NOMO-1 treated with dmso at 0.1 percent for 144 hours (cell line): ENCODE results near the gene TSPAN10.
"Not testable (repeated sequence)": the region's sequence is repeated elsewhere in the genome, so short reads cannot be mapped to it uniquely, and the experiment has no call there.

Experiments
- DNase-seq: peaks from one replicate; lab custom pipeline; 2025; ENCODE audit not compliant: unreplicated experiment; lab: John Stamatoyannopoulos, UW

TSPAN10 gene

GRCh38 chr17:81659038-81659437 is 22.0 kb downstream of the TSPAN10 start:
- DNase-seq, result no peak

- no peak for DNase-seq
These were observed 23.4 kb downstream of the TSPAN10 start for GRCh38 chr17:81660441-81660840.

- DNase-seq, result no peak
These were observed 25.0 kb downstream of the TSPAN10 start for GRCh38 chr17:81662002-81662401.

- DNase-seq, result no peak
These were observed 27.1 kb downstream of the TSPAN10 start for GRCh38 chr17:81664051-81664470.

GRCh38 chr17:81665205-81666091 is 28.5 kb downstream of the TSPAN10 start:
- DNase-seq, result no peak

- no peak for DNase-seq
These were observed 29.0 kb downstream of the TSPAN10 start for GRCh38 chr17:81666092-81666341.

GRCh38 chr17:81666342-81667191 is 29.6 kb downstream of the TSPAN10 start, which contains the start of the genes CCDC137 and OXLD1:
Gene CCDC137, plus strand, starts transcription at chr17:81666737. Its CDS starts 30 bp downstream, at chr17:81666767.
Gene OXLD1, minus strand, starts transcription at chr17:81666605. Its CDS starts 28 bp downstream, at chr17:81666577.
- peak; percentile 93 for DNase-seq

GRCh38 chr17:81667754-81668153 is 30.8 kb downstream of the TSPAN10 start:
- peak; percentile 26 for DNase-seq

- DNase-seq, result no peak
These were observed 35.5 kb downstream of the TSPAN10 start for GRCh38 chr17:81672504-81672903.

GRCh38 chr17:81672954-81673353 is 36.0 kb downstream of the TSPAN10 start:
- no peak for DNase-seq

GRCh38 chr17:81673561-81674258 is 36.7 kb downstream of the TSPAN10 start:
- DNase-seq, result no peak

GRCh38 chr17:81675515-81676221 is 38.7 kb downstream of the TSPAN10 start:
- not testable (repeated sequence) for DNase-seq

GRCh38 chr17:81676906-81677305 is 39.9 kb downstream of the TSPAN10 start:
- DNase-seq, result no peak

- no peak for DNase-seq
These were observed 43.2 kb downstream of the TSPAN10 start for GRCh38 chr17:81680150-81680549.

- no peak for DNase-seq
These were observed 44.7 kb downstream of the TSPAN10 start for GRCh38 chr17:81681672-81682071.

GRCh38 chr17:81682565-81683207 is 45.7 kb downstream of the TSPAN10 start:
- no peak for DNase-seq

- no peak for DNase-seq
These were observed 46.2 kb downstream of the TSPAN10 start for GRCh38 chr17:81683208-81683583.

GRCh38 chr17:81683584-81684441 is 46.8 kb downstream of the TSPAN10 start, which contains the start of the genes ARL16 and HGS:
Gene ARL16, minus strand, starts transcription at chr17:81683797. Its CDS starts 44 bp downstream, at chr17:81683753.
Gene HGS, plus strand, starts transcription at chr17:81684011. Its CDS starts 56 bp downstream, at chr17:81684067.
- peak; percentile 97 for DNase-seq

GRCh38 chr17:81684442-81684911 is 47.5 kb downstream of the TSPAN10 start:
- DNase-seq, result no peak
